Measurements from ENCODE around the gene ZBTB11.

GRCh38 chr3:101656651-101657050 lies 20.3 kb downstream of the ZBTB11 start:
- no peak for TF ChIP-seq POLR2A (IDR thresholded peaks at IDR 0.05; ENCODE audit: low read depth, low read length)
- no peak for TF ChIP-seq POLR2AphosphoS5 (IDR thresholded peaks at IDR 0.05; ENCODE audit: low read depth, low read length)
